Loucy (cell line): Measurements from ENCODE around the gene SRC.

Experiments
- EZH2phosphoT487 ChIP-seq: fragments of 200-600 bp; IDR thresholded peaks from 2 replicates; pipeline ENCODE4 v1.6.1; 2018; ENCODE audit warnings: antibody characterized with exemption, mild to moderate bottlenecking, moderate library complexity, borderline replicate concordance
- TF ChIP-seq, protein P1 (sequence below): fragments of 200-600 bp; sonication (generic); conservative IDR thresholded peaks from 2 replicates; pipeline ENCODE4 v1.5.1; 2014; ENCODE audit warnings: mild to moderate bottlenecking, antibody characterized with exemption, low read length

DNA sequence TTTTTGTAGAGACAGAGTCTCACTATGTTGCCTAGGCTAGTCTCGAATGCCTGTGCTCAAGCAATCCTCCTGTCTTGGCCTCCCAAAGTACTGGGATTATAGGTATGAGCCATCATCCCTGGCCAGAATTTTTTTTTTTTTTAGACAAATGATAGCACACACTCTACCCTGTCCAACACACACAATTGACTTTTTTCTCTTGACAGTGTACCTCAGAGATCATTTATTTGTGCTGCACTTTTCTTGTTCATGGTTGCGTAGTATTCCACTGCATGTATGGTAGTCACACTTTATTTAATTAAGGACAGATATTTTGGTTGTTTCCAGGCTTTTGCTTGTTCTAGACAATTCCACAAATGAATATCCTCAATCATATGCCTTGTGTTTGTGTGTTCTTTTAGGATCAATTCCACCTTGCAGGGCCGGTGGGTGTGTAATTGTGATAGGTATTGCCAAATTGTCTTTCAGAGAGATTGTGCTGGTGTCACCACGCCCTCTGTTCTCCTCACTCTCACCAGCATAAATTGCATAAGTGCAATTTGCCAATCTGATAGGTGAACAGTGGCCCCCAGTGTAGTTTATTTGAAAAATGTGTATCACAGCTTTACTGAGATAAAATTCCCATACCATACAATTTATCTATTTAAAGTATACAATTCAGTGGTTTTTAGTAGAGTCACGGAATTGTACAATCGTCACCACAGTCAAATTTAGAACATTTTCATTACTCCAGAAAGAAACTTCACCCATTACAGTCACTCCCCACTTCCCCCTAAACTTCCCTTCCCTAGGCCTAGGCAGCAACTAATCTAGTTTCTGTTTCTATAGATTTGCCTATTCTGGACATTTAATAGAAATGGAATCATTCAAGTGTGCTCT lies 20.1 kb downstream of the SRC start:
- TF ChIP-seq, protein P1, sequence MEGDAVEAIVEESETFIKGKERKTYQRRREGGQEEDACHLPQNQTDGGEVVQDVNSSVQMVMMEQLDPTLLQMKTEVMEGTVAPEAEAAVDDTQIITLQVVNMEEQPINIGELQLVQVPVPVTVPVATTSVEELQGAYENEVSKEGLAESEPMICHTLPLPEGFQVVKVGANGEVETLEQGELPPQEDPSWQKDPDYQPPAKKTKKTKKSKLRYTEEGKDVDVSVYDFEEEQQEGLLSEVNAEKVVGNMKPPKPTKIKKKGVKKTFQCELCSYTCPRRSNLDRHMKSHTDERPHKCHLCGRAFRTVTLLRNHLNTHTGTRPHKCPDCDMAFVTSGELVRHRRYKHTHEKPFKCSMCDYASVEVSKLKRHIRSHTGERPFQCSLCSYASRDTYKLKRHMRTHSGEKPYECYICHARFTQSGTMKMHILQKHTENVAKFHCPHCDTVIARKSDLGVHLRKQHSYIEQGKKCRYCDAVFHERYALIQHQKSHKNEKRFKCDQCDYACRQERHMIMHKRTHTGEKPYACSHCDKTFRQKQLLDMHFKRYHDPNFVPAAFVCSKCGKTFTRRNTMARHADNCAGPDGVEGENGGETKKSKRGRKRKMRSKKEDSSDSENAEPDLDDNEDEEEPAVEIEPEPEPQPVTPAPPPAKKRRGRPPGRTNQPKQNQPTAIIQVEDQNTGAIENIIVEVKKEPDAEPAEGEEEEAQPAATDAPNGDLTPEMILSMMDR, result no peak
- no peak for TF ChIP-seq EZH2phosphoT487
